HFFc6 (cell line): ENCODE data around the gene NCR3LG1. TPM values are rescaled to one million over a fixed set of nuclear protein-coding genes. Genes with fewer than 3 reads are reported as not detected.
"Not testable (repeated sequence)": the region's sequence is repeated elsewhere in the genome, so short reads cannot be mapped to it uniquely, and the experiment has no call there.

Experiments used
- DNase-seq: peaks from one replicate; pipeline ENCODE4 v3.0.0-alpha.2; 2018
- H3K27ac Mint-ChIP-seq: 2 replicates; pipeline ENCODE4 v1.8.0; 2020; ENCODE audit warnings: mild to moderate bottlenecking, mixed read lengths
- H3K27me3 Mint-ChIP-seq: 2 replicates; pipeline ENCODE4 v1.8.0; 2021; ENCODE audit warnings: mild to moderate bottlenecking, moderate library complexity, mixed read lengths; ENCODE audit not compliant: insufficient read depth
- H3K36me3 Mint-ChIP-seq: 2 replicates; pipeline ENCODE4 v1.8.0; 2021; ENCODE audit warnings: low read depth, mixed read lengths
- H3K4me1 Mint-ChIP-seq: 2 replicates; pipeline ENCODE4 v1.8.0; 2020; ENCODE audit warnings: low read depth, mixed read lengths
- H3K4me3 Mint-ChIP-seq: 2 replicates; pipeline ENCODE4 v1.8.0; 2020; ENCODE audit warnings: mild to moderate bottlenecking, moderate library complexity, mixed read lengths
- H3K9me3 Mint-ChIP-seq: 2 replicates; pipeline ENCODE4 v1.8.0; 2020; ENCODE audit warnings: mild to moderate bottlenecking, mixed read lengths
- CTCF ChIP-seq: fragments of 200-600 bp; sonication (generic); IDR thresholded peaks from 2 replicates; pipeline ENCODE4 v1.5.0; 2021; ENCODE audit warnings: antibody characterized with exemption, mild to moderate bottlenecking
- total RNA-seq, 6 experiments: library from RNA; stranded (reverse); fragmentation: NEBNext Ultra II Directional; extraction: Animal tissue kit (Norgen Biotek cat#: 25700); gene quantifications; 2 replicates in 1 of 6; 3 replicates in 5 of 6; pipeline ENCODE4 v1.2.3, GENCODE V29; 2021

Gene NCR3LG1
- total RNA-seq, 6 experiments from 2014 or later, result 2.2 to 3.4 (median 2.5) TPM

DNA sequence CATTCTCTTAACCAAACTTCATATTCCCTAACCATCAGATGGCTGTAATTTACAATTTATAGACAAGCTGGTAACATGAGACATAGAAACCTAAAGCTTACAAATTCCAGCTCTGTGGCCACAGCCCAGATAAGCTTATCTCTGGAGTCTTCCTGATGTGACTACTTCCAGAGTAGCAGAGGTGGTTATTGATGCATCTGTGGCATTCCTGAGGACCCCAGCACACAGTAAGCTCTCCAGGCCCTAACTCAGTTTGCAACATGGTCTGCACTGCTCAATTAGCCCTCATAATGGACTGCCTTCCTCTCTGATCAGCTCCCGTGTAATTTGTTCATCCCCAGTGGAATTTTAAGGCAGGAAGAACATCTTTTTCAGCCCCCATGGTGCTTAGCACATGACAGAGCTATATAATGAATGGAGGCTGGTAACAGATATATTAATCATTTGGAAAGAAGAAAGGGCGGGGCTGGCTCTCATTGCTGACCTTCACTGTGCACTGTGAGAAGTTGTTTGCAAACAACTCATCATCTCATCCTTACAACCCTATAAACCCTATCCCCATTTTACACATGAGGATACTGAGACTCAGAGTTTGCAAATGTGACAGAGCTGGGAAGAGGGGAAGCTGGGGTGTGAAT is 67.0 kb downstream of the NCR3LG1 start:
- no peak for DNase-seq
- no peaks in the 10 kb centered on the region for H3K4me1 Mint-ChIP-seq
- TF ChIP-seq CTCF, result no peak
- no peaks in the 10 kb centered on the region for H3K9me3 Mint-ChIP-seq
- H3K4me3 Mint-ChIP-seq, result no peak overlapping the region
- H3K36me3 Mint-ChIP-seq, result no peaks in the 10 kb centered on the region
- peaks cover 58% of the 10 kb centered on the region for H3K27me3 Mint-ChIP-seq
- no peak overlapping the region for H3K27ac Mint-ChIP-seq

GRCh38 chr11:17421781-17422180 is 70.2 kb downstream of the NCR3LG1 start:
- Mint-ChIP-seq H3K9me3 (no peaks in the 10 kb centered on the region), H3K4me3 (no peak overlapping the region), H3K27ac (no peak overlapping the region), H3K27me3 (peaks cover 57% of the 10 kb centered on the region), H3K4me1 (no peaks in the 10 kb centered on the region), H3K36me3 (no peaks in the 10 kb centered on the region)
- no peak for TF ChIP-seq CTCF
- no peak for DNase-seq

DNA sequence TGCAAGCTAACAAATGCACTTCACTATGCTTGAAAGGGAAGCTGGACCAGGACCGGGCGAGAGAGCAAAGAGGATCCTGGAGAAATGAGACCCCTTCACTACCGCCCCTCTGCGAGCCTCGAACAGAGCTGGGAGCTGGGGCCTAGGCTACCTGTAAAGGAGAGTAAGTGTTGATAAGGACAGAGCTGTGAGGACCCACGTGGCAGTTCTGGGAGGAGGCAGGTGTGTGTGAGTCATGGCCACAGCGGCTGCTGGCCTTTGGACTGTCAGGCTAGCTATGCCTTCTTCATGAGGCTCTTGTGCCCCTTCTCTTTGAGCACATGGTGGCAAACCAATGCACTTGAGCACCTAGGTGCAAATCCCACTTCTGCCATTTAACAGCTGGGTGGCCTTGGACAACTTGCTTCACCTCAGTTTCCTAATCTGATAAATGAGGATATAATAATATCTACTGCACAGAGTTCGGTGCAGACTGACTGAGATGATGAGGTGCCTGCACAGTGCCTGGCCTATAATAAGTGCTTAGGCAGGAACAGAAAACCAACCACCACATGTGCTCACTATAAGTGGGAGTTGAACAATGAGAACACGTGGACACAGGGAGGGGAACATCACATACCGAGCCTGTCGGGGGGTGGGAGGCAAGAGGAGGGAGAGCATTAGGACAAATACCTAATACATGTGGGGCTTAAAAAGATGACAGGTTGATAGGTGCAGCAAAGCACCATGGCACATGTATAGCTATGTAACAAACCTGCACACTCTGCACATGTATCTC is 72.1 kb downstream of the NCR3LG1 start:
- Mint-ChIP-seq H3K4me3 (no peak overlapping the region), H3K36me3 (no peaks in the 10 kb centered on the region), H3K27me3 (peaks cover 48% of the 10 kb centered on the region), H3K9me3 (no peaks in the 10 kb centered on the region), H3K27ac (no peak overlapping the region), H3K4me1 (no peaks in the 10 kb centered on the region)
- no peak for TF ChIP-seq CTCF
- no peak for DNase-seq

- DNase-seq, result not testable (repeated sequence)
Measured at GRCh38 chr11:17426233-17426632, 74.6 kb downstream of the NCR3LG1 start.

More at GRCh38 chr11:17426233-17426632, 74.6 kb downstream of the NCR3LG1 start:
- not testable (repeated sequence) for H3K4me3 Mint-ChIP-seq, H3K27ac Mint-ChIP-seq, H3K36me3 Mint-ChIP-seq, H3K9me3 Mint-ChIP-seq, H3K4me1 Mint-ChIP-seq
- peaks cover 35% of the 10 kb centered on the region for H3K27me3 Mint-ChIP-seq

Other genes starting within 250 kb of the NCR3LG1 start
- 10 to 100 TPM; 52.7 to 60.7 (median 57.6) TPM for gene PIK3C2A, start 143.8 kb upstream of the NCR3LG1 start, total RNA-seq
- 100 to 1,000 TPM; 124 to 180 (median 161) TPM for gene NUCB2, start 75.1 kb upstream of the NCR3LG1 start, total RNA-seq
- gene KCNJ11, start 36.9 kb downstream of the NCR3LG1 start, total RNA-seq, result not detected
- not detected for gene ABCC8, start 125.0 kb downstream of the NCR3LG1 start, total RNA-seq
- gene USH1C, start 192.6 kb downstream of the NCR3LG1 start, total RNA-seq, result not detected
- not detected for gene OTOG, start 195.5 kb downstream of the NCR3LG1 start, total RNA-seq